HG02981 (cell line): ENCODE measurements around the gene SIRT2.
"Not testable (repeated sequence)": the region's sequence is repeated elsewhere in the genome, so short reads cannot be mapped to it uniquely, and the experiment has no call there.

Source experiments
- ATAC-seq: cut with Tn5 transposase; IDR thresholded peaks from one replicate; pipeline ENCODE4 v1.9.1; 2021; ENCODE audit warnings: mild to moderate bottlenecking, moderate library complexity; ENCODE audit not compliant: unreplicated experiment

Gene SIRT2

DNA sequence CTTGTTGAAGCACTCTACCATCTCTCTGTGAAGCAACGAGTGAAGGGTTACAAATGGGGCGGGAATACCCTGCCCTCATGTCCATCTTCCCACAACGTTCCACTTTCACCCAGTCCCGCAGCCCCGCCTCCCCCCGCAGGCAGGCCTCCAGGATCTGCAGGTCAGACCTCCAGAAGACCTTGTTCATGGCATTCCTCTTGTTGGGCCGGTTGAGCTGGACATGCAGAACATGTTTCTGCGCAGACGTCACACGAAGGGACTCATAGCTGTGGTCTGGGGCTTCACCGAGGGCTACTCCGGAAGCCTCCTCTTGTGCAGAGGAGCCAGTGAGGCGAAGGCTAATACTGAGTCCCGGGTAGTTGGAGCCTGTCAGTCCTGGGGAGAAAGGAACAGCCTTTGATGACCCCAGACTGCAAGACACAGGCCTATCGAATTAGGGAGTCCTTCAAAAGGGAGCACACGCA is 68.2 kb downstream of the SIRT2 start:
- peak; percentile 46 for ATAC-seq

GRCh38 chr19:38830039-38830733 is 69.2 kb downstream of the SIRT2 start:
- ATAC-seq, result no peak

- not testable (repeated sequence) for ATAC-seq
Observed at GRCh38 chr19:38829203-38829602, 70.2 kb downstream of the SIRT2 start.
